ENCODE results near the gene KCTD3. TPM values are rescaled to one million over a fixed set of nuclear protein-coding genes. Genes with fewer than 3 reads are reported as not detected.

The KCTD3 gene
- total RNA-seq, 2 experiments from 2014 or later: 6.7 to 7.4 TPM

GRCh38 chr1:215542301-215542700 lies 24.8 kb upstream of the KCTD3 start:
- DNase-seq: no peak
- POLR2A ChIA-PET: no interaction called here
- Mint-ChIP-seq H3K4me1 (peaks cover 10% of the 10 kb centered on the region), H3K36me3 (ENCODE audit: low read depth) (no peaks in the 10 kb centered on the region), H3K27me3 (peaks cover 24% of the 10 kb centered on the region), H3K9me3 (no peaks in the 10 kb centered on the region), H3K27ac (no peak overlapping the region), H3K4me3 (no peak overlapping the region)
- CTCF ChIA-PET: interaction anchor here (1.0 kb wide), 1 partner anchor 295 kb away, joined by 3 read pairs; no protein-coding TSS in a partner anchor

DNA sequence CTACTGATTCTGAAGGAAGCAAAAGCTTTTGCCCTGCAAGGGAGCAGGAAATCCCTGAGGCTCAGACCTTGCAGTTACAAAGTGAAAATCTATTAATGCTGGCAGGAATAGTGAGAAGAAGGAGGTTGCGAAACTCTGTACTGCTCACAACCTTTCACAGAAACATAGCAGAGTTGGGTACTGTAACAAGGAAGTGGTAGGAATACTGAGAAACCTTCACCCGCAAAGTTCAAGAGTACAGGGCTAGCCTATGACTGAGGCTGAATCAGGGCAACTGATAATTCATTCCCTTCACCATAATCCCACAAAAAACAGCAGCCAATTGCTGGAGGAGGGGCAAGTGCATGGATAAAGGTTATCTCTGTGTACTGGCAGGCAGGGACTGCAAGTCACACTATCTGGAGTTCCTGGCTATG lies 23.9 kb upstream of the KCTD3 start:
- POLR2A ChIA-PET: no interaction called here
- H3K4me1 Mint-ChIP-seq: peaks cover 10% of the 10 kb centered on the region
- H3K27ac Mint-ChIP-seq: no peak overlapping the region
- H3K27me3 Mint-ChIP-seq: peaks cover 27% of the 10 kb centered on the region
- DNase-seq: no peak
- no peak overlapping the region for H3K4me3 Mint-ChIP-seq
- CTCF ChIA-PET: no interaction called here
- H3K36me3 Mint-ChIP-seq (ENCODE audit: low read depth): no peaks in the 10 kb centered on the region
- H3K9me3 Mint-ChIP-seq: no peaks in the 10 kb centered on the region

GRCh38 chr1:215543806-215544205 lies 23.3 kb upstream of the KCTD3 start:
- Mint-ChIP-seq H3K4me3 (no peak overlapping the region), H3K9me3 (no peaks in the 10 kb centered on the region), H3K4me1 (peaks cover 10% of the 10 kb centered on the region), H3K27me3 (peaks cover 29% of the 10 kb centered on the region), H3K27ac (no peak overlapping the region), H3K36me3 (ENCODE audit: low read depth) (no peaks in the 10 kb centered on the region)
- ChIA-PET CTCF (no interaction called here), POLR2A (no interaction called here)
- DNase-seq: no peak

- no peaks in the 10 kb centered on the region for H3K36me3 Mint-ChIP-seq (ENCODE audit: low read depth)
- peaks cover 10% of the 10 kb centered on the region for H3K4me1 Mint-ChIP-seq
- peaks cover 34% of the 10 kb centered on the region for H3K27me3 Mint-ChIP-seq
- H3K9me3 Mint-ChIP-seq: no peaks in the 10 kb centered on the region
- no peak overlapping the region for H3K27ac Mint-ChIP-seq
- POLR2A ChIA-PET: no interaction called here
- no peak for DNase-seq
- CTCF ChIA-PET: no interaction called here
- no peak overlapping the region for H3K4me3 Mint-ChIP-seq
Observed at GRCh38 chr1:215544566-215544965, 22.5 kb upstream of the KCTD3 start.

- H3K9me3 Mint-ChIP-seq: no peaks in the 10 kb centered on the region
- H3K4me1 Mint-ChIP-seq: peaks cover 10% of the 10 kb centered on the region
- ChIA-PET POLR2A (no interaction called here), CTCF (interaction anchor here (0.6 kb wide), 1 partner anchor 55 kb away, joined by 3 read pairs; no protein-coding TSS in a partner anchor)
- no peak overlapping the region for H3K27ac Mint-ChIP-seq
- H3K4me3 Mint-ChIP-seq: no peak overlapping the region
- H3K27me3 Mint-ChIP-seq: peaks cover 31% of the 10 kb centered on the region
- H3K36me3 Mint-ChIP-seq (ENCODE audit: low read depth): no peaks in the 10 kb centered on the region
- DNase-seq: no peak
Observed at GRCh38 chr1:215545096-215545495, 22.0 kb upstream of the KCTD3 start.

GRCh38 chr1:215547011-215547410 lies 20.1 kb upstream of the KCTD3 start:
- no peak overlapping the region for H3K4me3 Mint-ChIP-seq
- CTCF ChIA-PET: no interaction called here

GRCh38 chr1:215551806-215552205 lies 15.3 kb upstream of the KCTD3 start:
- Mint-ChIP-seq H3K36me3 (ENCODE audit: low read depth) (no peaks in the 10 kb centered on the region), H3K27me3 (peaks cover 27% of the 10 kb centered on the region), H3K9me3 (no peaks in the 10 kb centered on the region), H3K4me1 (no peaks in the 10 kb centered on the region), H3K27ac (no peak overlapping the region), H3K4me3 (no peak overlapping the region)
- no peak for DNase-seq
- CTCF ChIA-PET: interaction anchor here (0.6 kb wide), 1 partner anchor 1415 kb away, joined by 3 read pairs; no protein-coding TSS in a partner anchor
- POLR2A ChIA-PET: no interaction called here

More at GRCh38 chr1:215547011-215547410, 20.1 kb upstream of the KCTD3 start:
- Mint-ChIP-seq H3K9me3 (no peaks in the 10 kb centered on the region), H3K27me3 (peaks cover 27% of the 10 kb centered on the region), H3K36me3 (ENCODE audit: low read depth) (no peaks in the 10 kb centered on the region), H3K4me1 (peaks cover 10% of the 10 kb centered on the region), H3K27ac (no peak overlapping the region)
- POLR2A ChIA-PET: no interaction called here
- no peak for DNase-seq

GRCh38 chr1:215554865-215555264 lies 12.2 kb upstream of the KCTD3 start:
- H3K36me3 Mint-ChIP-seq (ENCODE audit: low read depth): no peaks in the 10 kb centered on the region
- H3K4me3 Mint-ChIP-seq: no peak overlapping the region
- CTCF ChIA-PET: no interaction called here
- no peaks in the 10 kb centered on the region for H3K9me3 Mint-ChIP-seq
- no peaks in the 10 kb centered on the region for H3K4me1 Mint-ChIP-seq
- no peak overlapping the region for H3K27ac Mint-ChIP-seq
- peaks cover 15% of the 10 kb centered on the region for H3K27me3 Mint-ChIP-seq
- no peak for DNase-seq
- POLR2A ChIA-PET: no interaction called here

DNA sequence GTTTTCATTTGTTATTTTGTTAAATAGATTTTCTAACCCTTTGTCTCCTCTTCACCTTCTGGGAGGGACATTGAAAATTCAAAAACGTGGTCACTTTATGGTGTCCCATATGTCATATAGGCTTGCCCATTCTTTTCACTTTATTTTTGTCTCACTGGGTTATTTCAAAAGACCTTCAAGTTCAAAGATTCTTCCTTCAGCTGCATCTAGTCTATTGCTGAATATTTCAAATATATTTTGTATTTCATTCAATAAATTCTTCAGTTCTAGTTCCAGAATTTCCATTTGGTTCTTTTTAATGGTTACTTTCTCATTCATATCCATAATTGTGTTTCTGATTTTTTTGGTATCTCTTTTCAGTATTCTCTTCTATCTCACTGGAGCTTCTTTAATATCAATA lies 11.6 kb upstream of the KCTD3 start:
- H3K27ac Mint-ChIP-seq: no peak overlapping the region
- no peak for DNase-seq
- CTCF ChIA-PET: no interaction called here
- no peaks in the 10 kb centered on the region for H3K9me3 Mint-ChIP-seq
- H3K27me3 Mint-ChIP-seq: peaks cover 11% of the 10 kb centered on the region
- no peak overlapping the region for H3K4me3 Mint-ChIP-seq
- no peaks in the 10 kb centered on the region for H3K4me1 Mint-ChIP-seq
- POLR2A ChIA-PET: no interaction called here
- H3K36me3 Mint-ChIP-seq (ENCODE audit: low read depth): no peaks in the 10 kb centered on the region

GRCh38 chr1:215556996-215557395 lies 10.1 kb upstream of the KCTD3 start:
- Mint-ChIP-seq H3K27me3 (peaks cover 11% of the 10 kb centered on the region), H3K4me1 (no peaks in the 10 kb centered on the region), H3K9me3 (no peaks in the 10 kb centered on the region), H3K36me3 (ENCODE audit: low read depth) (no peaks in the 10 kb centered on the region), H3K4me3 (no peak overlapping the region), H3K27ac (no peak overlapping the region)
- POLR2A ChIA-PET: interaction anchor here (0.6 kb wide), 1 partner anchor 46 kb away, joined by 6 read pairs; no protein-coding TSS in a partner anchor
- CTCF ChIA-PET: no interaction called here
- no peak for DNase-seq

DNA sequence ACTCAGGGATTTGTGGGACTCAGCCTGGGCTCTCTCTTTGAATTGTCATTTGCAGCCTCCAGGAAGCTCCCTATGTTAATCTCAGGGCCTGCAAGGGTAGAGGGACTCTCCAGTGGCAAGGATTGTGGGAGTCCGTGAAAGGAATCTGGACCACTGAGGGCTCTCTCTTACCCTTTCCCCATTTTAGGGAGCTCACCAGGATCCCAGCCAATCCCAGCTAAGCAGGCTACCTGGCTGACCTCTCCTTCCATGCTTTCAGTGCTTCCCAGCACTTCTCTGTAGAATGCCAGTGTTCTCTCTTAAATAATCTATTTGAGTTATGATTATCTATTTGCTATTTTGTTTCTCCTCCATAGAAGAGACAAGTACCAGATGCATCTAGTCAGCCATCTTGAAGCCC lies 9.6 kb upstream of the KCTD3 start:
- ChIA-PET POLR2A (no interaction called here), CTCF (interaction anchor here (0.6 kb wide), 1 partner anchor 623 kb away, joined by 6 read pairs; no protein-coding TSS in a partner anchor)
- Mint-ChIP-seq H3K9me3 (no peaks in the 10 kb centered on the region), H3K27ac (no peak overlapping the region), H3K4me1 (no peaks in the 10 kb centered on the region), H3K4me3 (no peak overlapping the region), H3K36me3 (ENCODE audit: low read depth) (no peaks in the 10 kb centered on the region), H3K27me3 (peaks cover 12% of the 10 kb centered on the region)
- no peak for DNase-seq

- no peak overlapping the region for H3K27ac Mint-ChIP-seq
Observed at GRCh38 chr1:215557992-215558626, 9.0 kb upstream of the KCTD3 start.

GRCh38 chr1:215567491-215568298 lies 591 bp downstream of the KCTD3 start:
- peak overlapping the region; percentile 91 for H3K4me3 Mint-ChIP-seq
- H3K27me3 Mint-ChIP-seq: peaks cover 6% of the 10 kb centered on the region
- no peaks in the 10 kb centered on the region for H3K36me3 Mint-ChIP-seq (ENCODE audit: low read depth)
- POLR2A ChIA-PET: no interaction called here
- peak; percentile 34 for DNase-seq
- no peaks in the 10 kb centered on the region for H3K9me3 Mint-ChIP-seq
- peaks cover 34% of the 10 kb centered on the region for H3K4me1 Mint-ChIP-seq
- H3K27ac Mint-ChIP-seq: peak overlapping the region; percentile 88
- CTCF ChIA-PET: interaction anchor here (1.2 kb wide), 1 partner anchor 40 kb away, joined by 3 read pairs; no protein-coding TSS in a partner anchor

More at GRCh38 chr1:215557992-215558626, 9.0 kb upstream of the KCTD3 start:
- CTCF ChIA-PET: interaction anchor here (0.6 kb wide), 1 partner anchor 624 kb away, joined by 6 read pairs; no protein-coding TSS in a partner anchor
- POLR2A ChIA-PET: no interaction called here
- Mint-ChIP-seq H3K9me3 (no peaks in the 10 kb centered on the region), H3K4me1 (no peaks in the 10 kb centered on the region), H3K36me3 (ENCODE audit: low read depth) (no peaks in the 10 kb centered on the region), H3K27me3 (peaks cover 12% of the 10 kb centered on the region), H3K4me3 (no peak overlapping the region)
- DNase-seq: no peak
